ENCODE data around the gene LHFPL2.
A peak's percentile ranks its signal among the peaks of the same experiment; 100 is the strongest.

LHFPL2 gene

GRCh38 chr5:78543916-78544315, 104.7 kb downstream of the LHFPL2 start:
- no peak for DNase-seq (ENCODE audit: low spot score)

- DNase-seq (ENCODE audit: low spot score): no peak
Measured at GRCh38 chr5:78543292-78543691, 105.3 kb downstream of the LHFPL2 start.

GRCh38 chr5:78542321-78542840, 106.2 kb downstream of the LHFPL2 start:
- DNase-seq (ENCODE audit: low spot score): no peak

GRCh38 chr5:78541086-78541654, 107.4 kb downstream of the LHFPL2 start:
- no peak for DNase-seq (ENCODE audit: low spot score)

GRCh38 chr5:78540335-78541085, 108.1 kb downstream of the LHFPL2 start:
- DNase-seq (ENCODE audit: low spot score): peak; percentile 21

GRCh38 chr5:78538240-78538850, 110.2 kb downstream of the LHFPL2 start:
- no peak for DNase-seq (ENCODE audit: low spot score)

- peak; percentile 20 for DNase-seq (ENCODE audit: low spot score)
Measured at GRCh38 chr5:78537821-78538220, 110.8 kb downstream of the LHFPL2 start.

- DNase-seq (ENCODE audit: low spot score): no peak
Measured at GRCh38 chr5:78537411-78537810, 111.2 kb downstream of the LHFPL2 start.

GRCh38 chr5:78536661-78537196, 111.8 kb downstream of the LHFPL2 start:
- DNase-seq (ENCODE audit: low spot score): no peak

GRCh38 chr5:78534905-78535200, 113.7 kb downstream of the LHFPL2 start:
- DNase-seq (ENCODE audit: low spot score): no peak

GRCh38 chr5:78534148-78534904, 114.2 kb downstream of the LHFPL2 start:
- no peak for DNase-seq (ENCODE audit: low spot score)

- peak; percentile 13 for DNase-seq (ENCODE audit: low spot score)
Measured at GRCh38 chr5:78533356-78533755, 115.2 kb downstream of the LHFPL2 start.

- DNase-seq (ENCODE audit: low spot score): no peak
Measured at GRCh38 chr5:78530342-78531096, 118.1 kb downstream of the LHFPL2 start.

GRCh38 chr5:78527925-78528324, 120.6 kb downstream of the LHFPL2 start:
- DNase-seq (ENCODE audit: low spot score): no peak

- DNase-seq (ENCODE audit: low spot score): no peak
Measured at GRCh38 chr5:78527054-78527859, 121.3 kb downstream of the LHFPL2 start.

- DNase-seq (ENCODE audit: low spot score): no peak
Measured at GRCh38 chr5:78526049-78526525, 122.5 kb downstream of the LHFPL2 start.

GRCh38 chr5:78523314-78524193, 125.0 kb downstream of the LHFPL2 start:
- DNase-seq (ENCODE audit: low spot score): no peak

- no peak for DNase-seq (ENCODE audit: low spot score)
Measured at GRCh38 chr5:78522476-78523260, 125.9 kb downstream of the LHFPL2 start.

- no peak for DNase-seq (ENCODE audit: low spot score)
Measured at GRCh38 chr5:78521455-78521854, 127.1 kb downstream of the LHFPL2 start.
